Measurements from ENCODE around the gene GASK1A.

GASK1A gene

DNA sequence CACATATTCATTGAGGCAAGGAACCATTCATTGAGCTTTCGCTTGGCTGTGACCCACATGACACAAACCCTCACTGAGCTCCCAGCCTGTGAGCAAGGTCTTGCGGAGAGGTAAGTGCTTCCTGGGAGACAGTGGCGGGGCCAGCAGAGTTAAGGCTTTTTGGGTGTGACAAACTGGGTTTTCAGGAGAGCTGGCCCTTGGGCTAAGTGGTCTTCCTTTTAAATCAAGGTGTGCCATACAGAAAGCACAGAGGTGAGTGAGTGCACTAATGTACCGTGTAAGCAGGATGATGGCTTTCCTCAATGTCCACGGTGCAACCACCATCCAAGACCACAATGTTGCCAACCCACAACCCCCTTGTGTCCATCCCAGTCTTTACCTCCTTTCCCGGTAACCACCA, 98.2 kb downstream of the GASK1A start:
- Histone ChIP-seq H4K20me1 (peaks cover 0 to 4% (median 0%) of the 10 kb centered on the region in 11 experiments; a peak in 1 of 22 replicates), H3K9ac (no peak overlapping the region), H3K4me2 (no peak overlapping the region), H3K9me3 (replicated peaks in 1 of 11) (peaks cover 0 to 7% (median 0%) of the 10 kb centered on the region in 11 experiments; a peak in 1 of 22 replicates), H3K27ac (no peak overlapping the region), H3K27me3 (no peaks in the 10 kb centered on the region), H3K36me3 (peaks cover 27 to 48% (median 37%) of the 10 kb centered on the region in 11 experiments), H3K4me3 (no peak overlapping the region), H3K4me1 (no peaks in the 10 kb centered on the region)
- no peak for TF ChIP-seq Cebpa-rat (IDR thresholded peaks at IDR 0.05)

DNA sequence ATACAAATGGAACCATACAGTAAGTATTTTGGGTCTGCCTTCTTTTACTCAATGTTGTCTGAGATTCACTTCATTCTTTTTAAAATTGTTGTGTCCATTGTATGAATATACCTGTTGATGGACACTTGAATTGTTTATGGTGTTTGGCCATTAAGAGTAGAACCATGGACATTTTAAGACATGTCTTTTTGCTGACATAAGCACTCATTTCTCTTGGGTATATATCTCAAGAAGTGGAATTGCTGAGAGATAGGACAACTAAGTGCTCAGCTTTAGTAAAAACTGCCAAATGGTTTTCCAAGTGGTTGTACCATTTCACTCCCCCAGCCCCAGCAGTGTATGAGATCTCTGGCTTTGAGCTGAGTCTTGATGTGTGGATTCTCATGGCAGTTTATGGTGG, 98.6 kb downstream of the GASK1A start:
- Histone ChIP-seq H4K20me1 (peaks cover 0 to 4% (median 0%) of the 10 kb centered on the region in 11 experiments; a peak in 1 of 22 replicates), H3K9ac (no peak overlapping the region), H3K4me2 (no peak overlapping the region), H3K36me3 (peaks cover 30 to 53% (median 37%) of the 10 kb centered on the region in 11 experiments), H3K27me3 (no peaks in the 10 kb centered on the region), H3K4me1 (no peaks in the 10 kb centered on the region), H3K4me3 (no peak overlapping the region), H3K9me3 (replicated peaks in 1 of 11) (peaks cover 0 to 7% (median 0%) of the 10 kb centered on the region in 11 experiments; a peak in 1 of 22 replicates), H3K27ac (no peak overlapping the region)
- TF ChIP-seq Cebpa-rat (IDR thresholded peaks at IDR 0.05) = no peak

DNA sequence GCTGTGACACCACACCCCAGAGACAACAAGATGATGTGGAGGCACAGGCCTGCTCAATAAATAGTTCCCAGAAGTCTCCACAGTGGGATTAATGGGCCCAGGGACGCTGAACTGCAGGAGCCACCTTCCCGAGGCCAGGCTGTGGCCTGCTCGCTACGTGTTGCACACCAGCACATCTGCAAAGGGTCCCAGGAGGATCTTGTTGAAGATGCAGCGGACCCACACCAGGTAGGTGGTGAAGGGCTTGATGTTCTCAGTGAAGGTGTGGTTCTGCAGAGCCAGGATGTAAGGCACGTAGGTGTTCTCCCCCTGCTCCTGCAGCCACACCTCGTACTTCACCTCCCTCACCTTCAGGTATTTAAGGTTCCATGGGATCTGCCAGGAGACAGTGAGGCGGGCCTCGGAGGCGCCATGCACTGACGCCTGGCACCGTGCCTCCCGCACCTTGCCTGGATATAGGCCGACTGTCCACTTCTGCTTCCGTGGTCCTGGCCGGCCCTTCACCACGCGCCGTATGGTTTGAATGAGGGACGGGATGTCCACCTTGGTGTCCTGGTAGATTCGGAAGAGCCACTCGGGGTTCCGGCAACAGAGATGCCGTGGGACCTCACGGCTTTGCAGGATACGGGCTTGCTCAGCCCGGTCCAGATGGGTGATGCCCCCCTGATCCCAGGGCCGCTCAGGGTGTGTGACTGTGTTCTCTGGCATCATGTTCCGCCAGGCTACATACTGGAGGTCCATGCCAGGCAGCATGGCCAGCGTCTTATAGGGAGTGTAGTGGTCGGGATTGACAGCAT, 100.6 kb downstream of the GASK1A start:
- H3K4me1 ChIP-seq = no peaks in the 10 kb centered on the region; a peak in 1 of 20 replicates
- no peaks in the 10 kb centered on the region for H3K27me3 ChIP-seq
- H3K4me3 ChIP-seq = no peak overlapping the region
- H3K36me3 ChIP-seq = peaks cover 30 to 53% (median 37%) of the 10 kb centered on the region in 11 experiments
- TF ChIP-seq Cebpa-rat (IDR thresholded peaks at IDR 0.05) = no peak
- no peak overlapping the region for H3K4me2 ChIP-seq
- H3K27ac ChIP-seq = no peak overlapping the region
- H3K9ac ChIP-seq = no peak overlapping the region
- peaks cover 0 to 7% (median 0%) of the 10 kb centered on the region in 11 experiments; a peak in 1 of 22 replicates for H3K9me3 ChIP-seq (replicated peaks in 1 of 11)
- peaks cover 0 to 4% (median 0%) of the 10 kb centered on the region in 11 experiments; a peak in 1 of 22 replicates for H4K20me1 ChIP-seq

DNA sequence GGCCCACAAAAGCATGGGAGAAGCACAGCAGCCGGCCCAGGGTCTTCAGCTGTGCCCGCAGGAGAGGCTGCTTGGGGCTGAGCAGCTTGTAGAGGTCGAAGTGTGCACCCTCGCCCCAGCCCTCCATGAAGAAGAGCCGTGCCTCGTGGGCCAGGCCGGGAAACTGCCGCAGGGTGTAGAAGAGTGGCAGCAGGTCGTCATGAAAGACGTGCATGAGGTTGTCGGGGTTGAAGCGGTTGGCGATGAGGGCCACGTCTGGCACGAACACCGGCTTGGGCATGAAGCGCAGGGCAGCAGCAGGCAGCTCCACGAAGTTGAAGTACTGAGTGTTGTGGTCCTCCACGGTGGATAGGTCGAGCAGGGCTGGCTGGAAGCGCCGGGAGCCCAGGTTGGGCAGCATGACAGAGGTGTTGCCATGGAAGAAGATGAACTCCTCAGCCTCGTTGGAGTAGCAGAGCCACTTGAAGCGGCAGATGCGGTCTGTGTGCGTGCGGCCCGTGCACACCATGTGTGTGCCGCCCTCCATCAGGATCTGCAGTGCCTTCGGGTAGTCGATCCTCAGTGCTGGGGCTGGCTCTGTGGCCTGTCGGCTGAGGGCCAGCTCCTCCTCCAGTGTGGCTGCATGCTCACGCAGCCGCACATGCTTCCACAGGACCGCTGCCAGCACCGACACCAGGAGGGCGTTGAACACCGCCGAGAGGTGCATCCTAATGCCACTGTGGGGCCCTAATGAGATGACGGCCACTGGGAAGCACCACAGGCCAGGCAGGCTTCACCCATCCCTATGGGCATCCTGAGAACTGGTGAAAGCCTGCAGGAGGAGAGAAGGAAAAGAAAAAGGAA, 101.8 kb downstream of the GASK1A start:
- Histone ChIP-seq H3K4me1 (no peaks in the 10 kb centered on the region; a peak in 1 of 20 replicates), H3K4me3 (no peak overlapping the region), H3K9me3 (replicated peaks in 1 of 11) (peaks cover 0 to 7% (median 0%) of the 10 kb centered on the region in 11 experiments; a peak in 1 of 22 replicates), H3K36me3 (peaks cover 30 to 59% (median 37%) of the 10 kb centered on the region in 11 experiments), H3K27ac (no peak overlapping the region), H3K9ac (no peak overlapping the region), H3K27me3 (no peaks in the 10 kb centered on the region), H4K20me1 (peaks cover 0 to 4% (median 0%) of the 10 kb centered on the region in 11 experiments; a peak in 1 of 22 replicates), H3K4me2 (no peak overlapping the region)
- TF ChIP-seq Cebpa-rat (IDR thresholded peaks at IDR 0.05) = no peak

DNA sequence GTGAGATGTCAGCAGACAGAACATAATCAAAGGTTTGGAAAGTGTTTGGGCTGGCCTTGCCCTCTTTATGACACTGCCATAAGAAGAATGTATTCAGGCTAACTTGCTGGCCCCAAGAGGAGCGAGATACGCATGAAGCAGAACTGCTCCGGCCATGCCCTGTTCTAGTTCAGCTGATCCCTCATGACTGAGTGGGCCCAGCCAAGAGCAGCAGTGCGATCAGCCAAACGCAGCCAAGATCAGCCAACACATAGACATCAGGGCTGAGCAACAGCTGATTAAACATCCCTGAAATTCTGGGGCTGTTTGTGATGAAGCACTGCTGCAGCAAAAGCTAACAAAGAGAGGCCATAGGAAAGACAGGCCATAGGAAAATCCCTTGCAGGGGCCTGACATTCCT, 102.7 kb downstream of the GASK1A start:
- Histone ChIP-seq H3K27ac (no peak overlapping the region), H4K20me1 (peaks cover 0 to 4% (median 0%) of the 10 kb centered on the region in 11 experiments; a peak in 1 of 22 replicates), H3K27me3 (no peaks in the 10 kb centered on the region), H3K4me3 (no peak overlapping the region), H3K9me3 (replicated peaks in 1 of 11) (peaks cover 0 to 7% (median 0%) of the 10 kb centered on the region in 11 experiments; a peak in 1 of 22 replicates), H3K4me1 (no peaks in the 10 kb centered on the region; a peak in 1 of 20 replicates), H3K36me3 (peaks cover 30 to 59% (median 37%) of the 10 kb centered on the region in 11 experiments), H3K9ac (no peak overlapping the region), H3K4me2 (no peak overlapping the region)
- no peak for TF ChIP-seq Cebpa-rat (IDR thresholded peaks at IDR 0.05)

DNA sequence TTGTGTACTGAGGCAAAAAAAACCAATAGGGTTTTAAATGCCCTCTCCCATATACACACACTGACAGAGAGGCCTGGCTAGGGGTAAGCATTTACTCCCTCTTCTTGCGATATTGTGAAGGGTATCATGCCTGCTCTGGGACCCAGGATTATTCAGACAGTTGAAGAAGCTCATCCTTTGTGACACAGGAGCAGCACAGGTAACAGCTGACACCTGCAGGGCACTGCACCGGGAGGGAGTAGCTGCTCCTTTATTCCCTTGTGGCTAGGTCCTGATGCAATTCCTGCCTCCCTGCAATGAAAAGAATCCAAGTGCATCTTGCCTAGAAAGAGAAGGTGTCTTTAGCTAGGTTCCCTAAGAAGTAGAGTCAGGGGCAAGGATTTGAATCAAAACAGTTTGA, 103.3 kb downstream of the GASK1A start:
- no peak for TF ChIP-seq Cebpa-rat (IDR thresholded peaks at IDR 0.05)
- Histone ChIP-seq H3K36me3 (peaks cover 30 to 58% (median 34%) of the 10 kb centered on the region in 11 experiments), H3K4me2 (no peak overlapping the region), H3K4me1 (no peaks in the 10 kb centered on the region; a peak in 1 of 20 replicates), H3K9me3 (replicated peaks in 1 of 11) (peaks cover 0 to 7% (median 0%) of the 10 kb centered on the region in 11 experiments; a peak in 1 of 22 replicates), H4K20me1 (peaks cover 0 to 4% (median 0%) of the 10 kb centered on the region in 11 experiments; a peak in 1 of 22 replicates), H3K27ac (no peak overlapping the region), H3K9ac (no peak overlapping the region), H3K27me3 (no peaks in the 10 kb centered on the region), H3K4me3 (no peak overlapping the region)

DNA sequence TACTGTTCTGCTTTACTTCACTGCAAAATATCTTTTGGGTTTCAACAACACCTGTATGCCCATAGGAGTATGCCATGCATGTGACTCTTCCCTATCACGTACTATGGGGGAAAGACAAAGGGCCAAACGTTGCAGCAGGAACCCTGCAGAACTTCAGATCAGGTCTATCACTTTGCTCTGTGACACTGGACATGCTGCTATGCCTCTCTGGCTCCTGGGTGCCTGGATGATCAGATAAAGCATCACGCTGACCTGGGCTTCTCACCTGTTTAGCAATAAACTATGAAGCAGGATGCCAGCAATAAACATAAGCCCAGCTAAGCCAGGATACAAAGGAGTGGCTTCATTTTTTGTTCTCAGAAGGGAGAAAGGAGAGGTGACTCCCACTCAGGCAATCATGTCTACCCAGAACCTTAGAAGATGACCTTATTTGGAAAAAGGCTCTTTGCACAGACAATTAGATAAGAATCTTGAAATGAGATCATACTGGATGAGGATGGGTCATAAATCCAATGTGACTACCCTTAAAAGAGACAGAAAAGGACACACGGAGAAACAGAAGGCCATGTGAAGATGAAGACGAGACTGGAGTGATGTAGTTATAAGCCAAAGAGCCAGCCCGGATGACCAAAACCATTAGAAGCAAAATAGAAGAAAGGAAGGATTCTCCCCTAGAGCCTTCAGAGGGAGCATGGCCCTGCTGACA, 107.5 kb downstream of the GASK1A start:
- no peak for TF ChIP-seq Cebpa-rat (IDR thresholded peaks at IDR 0.05)
- Histone ChIP-seq H4K20me1 (peaks cover 0 to 15% (median 0%) of the 10 kb centered on the region in 11 experiments; a peak in 3 of 22 replicates), H3K36me3 (peaks cover 0 to 17% (median 2%) of the 10 kb centered on the region in 11 experiments; a peak in 9 of 22 replicates), H3K4me1 (no peaks in the 10 kb centered on the region; a peak in 2 of 20 replicates), H3K9me3 (replicated peaks in 1 of 11) (no peaks in the 10 kb centered on the region), H3K27me3 (no peaks in the 10 kb centered on the region), H3K4me3 (no peak overlapping the region), H3K27ac (no peak overlapping the region), H3K9ac (no peak overlapping the region), H3K4me2 (no peak overlapping the region)

DNA sequence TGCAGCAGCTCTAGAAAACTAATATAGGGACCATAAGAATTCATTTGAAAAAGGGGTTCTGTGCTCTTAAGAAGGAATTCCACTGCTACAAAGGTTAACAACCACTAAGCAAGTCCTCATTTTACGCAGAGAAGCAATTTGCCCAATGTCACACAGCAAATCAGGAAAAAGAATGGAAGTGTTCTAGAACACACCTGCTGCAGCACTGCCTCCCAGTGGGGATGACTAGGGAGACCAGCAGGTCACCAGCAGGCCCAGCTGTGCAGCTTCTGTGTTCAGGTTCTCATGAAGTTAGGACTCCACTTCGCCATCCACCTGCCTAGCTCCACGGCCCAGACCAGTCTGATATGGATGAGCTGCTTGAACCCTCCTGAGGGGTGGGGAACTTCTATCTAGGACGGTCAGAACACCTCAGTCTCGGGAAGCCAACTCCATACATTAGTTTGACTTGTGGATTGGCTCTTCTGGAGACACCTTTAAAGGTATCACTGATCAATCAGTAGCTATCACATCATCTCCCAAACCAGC, 108.2 kb downstream of the GASK1A start:
- Histone ChIP-seq H4K20me1 (peaks cover 0 to 17% (median 0%) of the 10 kb centered on the region in 11 experiments; a peak in 2 of 22 replicates), H3K9ac (no peak overlapping the region), H3K36me3 (peaks cover 0 to 10% (median 0%) of the 10 kb centered on the region in 11 experiments; a peak in 6 of 22 replicates), H3K27me3 (no peaks in the 10 kb centered on the region), H3K4me2 (no peak overlapping the region), H3K4me1 (no peaks in the 10 kb centered on the region; a peak in 2 of 20 replicates), H3K27ac (no peak overlapping the region), H3K4me3 (no peak overlapping the region), H3K9me3 (replicated peaks in 1 of 11) (no peaks in the 10 kb centered on the region)
- no peak for TF ChIP-seq Cebpa-rat (IDR thresholded peaks at IDR 0.05)

Measured in BLaER1 treated with 17β-estradiol and CSF1 and Interleukin-3, amounts not matched to agents 10 nM and 100 nM (cell line).